NCI-H510A treated with DMSO at 0.1 percent for 48 hours (cell line): ENCODE data around the gene PAFAH2.
"Not testable (repeated sequence)": the region's sequence is repeated elsewhere in the genome, so short reads cannot be mapped to it uniquely, and the experiment has no call there.

Source experiments
- DNase-seq: peaks from one replicate; lab custom pipeline; 2025; lab: John Stamatoyannopoulos, UW

Gene PAFAH2

DNA sequence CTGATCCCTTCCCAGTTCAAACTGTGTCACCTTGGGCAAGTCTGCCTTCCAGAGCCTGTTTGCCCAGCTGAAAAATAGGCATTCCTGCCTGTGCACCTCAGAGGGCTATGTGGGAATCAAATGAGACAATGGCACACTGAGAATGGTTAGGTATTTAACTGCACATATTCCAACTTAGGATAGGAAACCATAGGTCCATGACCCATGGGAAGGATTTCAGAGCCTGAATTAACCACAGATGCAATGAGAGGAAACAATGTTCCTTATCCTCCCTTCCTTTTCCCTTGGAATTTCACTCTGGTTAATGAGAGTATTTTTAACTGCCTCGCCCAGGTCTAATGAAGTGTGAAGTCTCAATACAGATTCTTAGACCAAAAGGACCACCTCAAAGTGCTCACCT is 12.7 kb downstream of the PAFAH2 start:
- DNase-seq: no peak

DNA sequence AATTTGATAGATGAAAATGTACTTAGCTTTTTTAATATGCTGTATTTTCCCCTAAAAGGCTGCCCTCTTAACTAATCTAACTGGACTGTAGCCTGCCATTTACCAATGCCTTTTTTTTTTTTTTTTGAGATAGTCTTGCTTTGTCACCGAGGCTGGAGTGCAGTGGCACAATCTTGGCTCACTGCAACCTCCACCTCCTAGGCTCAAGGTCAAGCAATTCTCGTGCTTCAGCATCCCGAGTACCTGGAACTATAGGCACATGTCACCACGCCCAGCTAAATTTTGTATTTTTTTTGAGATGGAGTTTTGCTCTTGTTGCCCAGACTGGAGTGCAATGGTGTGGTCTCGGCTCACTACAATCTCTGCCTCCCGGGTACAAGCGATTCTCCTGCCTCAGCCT is 18.7 kb downstream of the PAFAH2 start:
- no peak for DNase-seq

DNA sequence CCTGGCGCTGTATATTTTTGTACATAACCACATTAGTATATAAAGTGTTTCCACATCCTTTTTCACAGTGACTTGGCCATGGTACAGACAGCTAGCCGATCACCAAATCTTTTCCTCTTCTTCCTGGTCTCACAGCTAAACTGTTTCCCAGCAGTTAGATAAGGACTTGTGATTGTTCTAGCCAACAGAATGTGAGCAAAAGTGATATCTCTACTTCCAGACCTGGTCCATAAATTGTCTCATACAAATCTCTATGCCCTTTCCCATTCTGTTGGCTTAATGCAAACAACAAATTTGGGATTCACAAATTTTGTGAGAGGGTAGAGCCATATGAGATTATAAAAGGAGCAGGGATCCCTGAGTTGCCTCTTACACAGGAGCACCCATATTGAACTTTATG is 19.5 kb downstream of the PAFAH2 start:
- no peak for DNase-seq

DNA sequence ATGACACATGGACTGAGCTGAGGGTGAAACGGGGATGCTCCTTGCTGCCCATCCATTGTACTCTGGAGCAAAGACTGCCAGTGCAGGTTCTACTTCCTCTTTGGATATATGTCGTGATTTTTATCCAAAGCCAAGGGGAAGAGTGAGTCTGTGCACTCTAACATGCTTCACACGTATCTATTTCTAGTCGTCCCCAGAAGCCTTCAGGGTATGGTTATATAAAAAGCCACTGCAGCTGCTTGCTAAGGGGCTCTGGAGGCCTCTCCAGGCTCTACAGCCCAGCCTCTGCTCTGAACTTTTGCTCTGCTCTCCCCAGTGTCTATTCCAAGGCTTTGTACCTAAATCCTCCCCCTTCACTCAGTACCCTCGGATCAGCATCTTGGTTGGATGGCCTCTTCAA is 20.1 kb downstream of the PAFAH2 start:
- no peak for DNase-seq

DNA sequence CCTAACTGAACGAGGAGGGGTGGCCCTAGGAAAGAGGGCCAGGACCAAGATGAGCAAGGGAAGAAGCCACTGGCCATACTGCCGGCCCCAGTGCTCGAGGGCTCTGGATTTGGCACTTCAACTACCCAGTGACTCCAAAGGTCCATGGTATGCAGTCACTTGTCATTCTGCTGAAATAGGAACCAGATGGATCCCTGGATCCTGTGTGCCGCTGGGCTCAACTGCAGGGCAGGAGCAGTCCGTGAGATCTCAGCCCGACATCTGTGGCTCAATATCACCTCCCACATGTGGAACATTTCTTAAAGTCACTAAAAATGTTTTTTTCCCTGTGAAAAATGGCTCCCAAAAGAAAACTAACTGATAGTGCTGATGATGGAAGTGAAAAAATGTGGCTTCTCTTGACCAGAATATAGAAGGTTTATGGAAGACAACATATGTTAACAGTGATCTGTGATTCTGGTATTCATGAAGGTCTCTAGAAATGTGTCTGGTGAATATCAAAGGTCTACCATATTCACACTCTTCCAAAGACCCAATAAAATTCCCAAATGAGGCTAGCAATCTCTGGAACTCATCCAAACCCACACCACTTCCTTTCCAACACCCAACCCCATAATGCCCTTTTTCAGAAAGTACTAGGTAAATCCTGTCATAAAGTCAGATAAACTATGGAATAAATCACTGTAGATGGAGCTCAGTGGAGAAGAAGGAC is 24.1 kb downstream of the PAFAH2 start:
- no peak for DNase-seq

DNA sequence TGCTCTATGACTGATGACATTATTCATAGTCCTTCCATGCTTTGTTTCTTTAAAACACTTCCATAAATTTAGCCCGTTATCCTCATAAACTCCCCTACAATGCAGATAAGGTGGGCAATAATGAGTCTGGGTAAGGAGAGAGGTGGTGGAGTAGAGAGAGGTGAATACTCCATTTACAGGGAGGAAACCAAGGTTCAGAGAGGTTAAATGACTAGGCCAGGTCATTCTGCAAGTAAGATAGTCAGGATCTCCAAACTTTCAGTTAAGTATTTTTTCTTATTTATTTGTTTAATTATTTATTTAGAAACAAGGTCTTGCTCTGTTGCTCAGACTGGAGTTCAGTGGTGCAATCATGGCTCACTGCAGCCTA is 26.1 kb downstream of the PAFAH2 start:
- DNase-seq: no peak

DNA sequence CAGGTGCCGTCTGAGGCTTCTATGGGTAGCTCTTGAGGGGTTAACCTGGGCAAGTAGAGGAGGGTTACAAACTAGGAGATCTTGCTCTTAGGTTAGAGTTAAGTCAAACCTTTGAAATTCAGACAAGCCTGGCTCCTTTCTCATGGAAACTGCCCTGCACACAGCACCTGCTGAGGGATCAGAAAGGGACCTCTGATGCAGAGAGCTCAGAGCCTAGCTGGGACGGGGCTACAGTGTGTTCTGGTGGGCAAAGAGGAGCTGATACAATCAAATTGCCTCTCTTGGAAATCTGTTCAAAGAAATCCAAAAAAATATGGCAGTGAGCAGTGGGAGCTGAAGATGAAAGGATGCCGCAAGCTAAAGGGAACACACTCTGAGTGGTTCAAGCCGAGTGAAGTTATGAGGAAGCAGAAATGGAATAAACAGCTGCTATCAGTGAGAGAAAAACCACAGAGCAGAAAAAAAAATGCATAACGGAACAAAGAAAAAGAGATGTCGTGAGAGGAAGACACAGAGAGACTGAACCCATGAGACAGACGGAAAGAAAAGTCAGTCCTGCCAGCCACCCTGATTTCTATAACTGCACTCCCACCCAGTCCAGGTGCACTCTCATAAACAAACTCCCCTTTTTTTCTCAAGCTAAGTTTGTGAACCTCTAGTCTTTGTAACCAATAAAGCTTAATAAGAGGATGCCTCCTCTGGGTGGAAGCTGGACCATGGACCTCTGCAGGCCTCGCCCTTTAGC is 26.6 kb downstream of the PAFAH2 start:
- DNase-seq: no peak

DNA sequence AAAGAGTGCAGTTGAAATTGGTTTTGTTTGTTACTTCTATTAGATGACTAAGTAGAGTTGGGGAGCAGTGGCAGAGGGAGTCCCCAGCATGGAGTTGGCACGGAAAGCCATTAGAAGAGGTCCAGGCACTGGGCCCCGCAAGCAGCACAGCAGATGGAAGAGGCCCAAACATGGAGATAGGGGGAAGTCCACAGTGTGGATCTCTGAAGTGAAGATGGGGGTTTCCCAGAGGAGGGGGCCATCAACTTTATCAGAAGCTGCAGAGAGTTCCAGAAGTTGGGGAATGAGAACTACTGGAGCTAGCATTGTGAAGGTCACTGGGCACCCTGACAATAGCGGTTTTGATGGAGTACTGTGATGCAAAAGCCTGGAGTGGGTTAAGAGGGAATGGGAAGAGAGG is 30.6 kb downstream of the PAFAH2 start:
- DNase-seq: no peak

DNA sequence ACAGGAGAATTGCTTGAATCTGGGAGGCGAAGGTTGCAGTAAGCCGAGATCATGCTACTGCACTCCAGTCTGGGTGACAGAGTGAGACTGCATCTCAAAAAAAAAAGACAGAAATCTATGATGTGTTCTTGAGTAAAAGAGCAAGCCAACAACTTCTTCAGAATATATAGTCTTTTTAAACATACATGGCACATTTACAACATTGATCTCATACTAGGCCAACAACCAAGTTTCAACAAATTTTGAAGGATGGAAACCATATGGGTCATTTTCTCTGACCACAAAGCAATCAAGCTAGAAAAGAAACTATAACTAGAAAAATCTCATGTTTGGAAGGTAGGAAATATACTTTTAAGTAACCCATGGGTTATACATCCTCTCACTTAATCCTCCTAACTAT is 38.3 kb downstream of the PAFAH2 start:
- no peak for DNase-seq

DNA sequence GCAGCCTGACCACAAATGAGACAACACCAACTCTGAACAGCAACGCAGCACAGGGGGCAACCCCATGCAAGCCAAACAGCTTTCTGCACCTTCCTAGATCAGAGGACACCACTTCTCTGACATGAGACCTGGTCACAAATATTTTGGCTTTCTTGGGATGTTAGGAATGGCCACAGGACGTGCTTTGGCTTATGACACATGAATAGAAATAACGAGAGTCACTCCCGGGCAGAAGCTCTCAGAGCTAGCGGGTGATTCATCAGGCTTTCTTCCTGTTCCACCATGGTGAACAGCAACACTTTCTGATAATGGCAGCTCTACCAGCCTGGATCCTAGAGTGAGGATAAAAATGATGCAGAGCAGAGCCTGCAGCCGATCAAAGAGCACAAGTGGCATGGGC is 39.4 kb downstream of the PAFAH2 start:
- no peak for DNase-seq

DNA sequence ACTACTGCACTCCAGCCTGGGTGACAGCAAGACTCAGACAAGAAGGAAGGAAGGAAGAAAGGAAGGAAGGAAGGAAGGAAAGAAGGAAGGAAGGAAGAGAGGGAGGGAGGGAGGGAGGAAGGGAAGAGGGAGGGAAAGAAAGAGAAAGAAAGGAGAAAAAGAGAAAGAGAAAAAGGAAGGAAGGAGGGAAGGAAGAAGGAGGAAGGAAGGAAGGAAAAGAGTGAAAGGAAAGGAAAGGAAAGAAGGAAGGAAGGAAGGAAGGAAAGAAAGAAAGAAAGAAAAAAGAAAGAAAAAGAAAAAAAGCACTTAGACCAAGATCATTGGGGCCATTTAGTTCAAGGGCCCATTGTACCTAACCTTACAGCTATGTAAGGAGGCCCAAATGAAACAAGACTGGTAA is 42.3 kb downstream of the PAFAH2 start:
- DNase-seq: no peak

DNA sequence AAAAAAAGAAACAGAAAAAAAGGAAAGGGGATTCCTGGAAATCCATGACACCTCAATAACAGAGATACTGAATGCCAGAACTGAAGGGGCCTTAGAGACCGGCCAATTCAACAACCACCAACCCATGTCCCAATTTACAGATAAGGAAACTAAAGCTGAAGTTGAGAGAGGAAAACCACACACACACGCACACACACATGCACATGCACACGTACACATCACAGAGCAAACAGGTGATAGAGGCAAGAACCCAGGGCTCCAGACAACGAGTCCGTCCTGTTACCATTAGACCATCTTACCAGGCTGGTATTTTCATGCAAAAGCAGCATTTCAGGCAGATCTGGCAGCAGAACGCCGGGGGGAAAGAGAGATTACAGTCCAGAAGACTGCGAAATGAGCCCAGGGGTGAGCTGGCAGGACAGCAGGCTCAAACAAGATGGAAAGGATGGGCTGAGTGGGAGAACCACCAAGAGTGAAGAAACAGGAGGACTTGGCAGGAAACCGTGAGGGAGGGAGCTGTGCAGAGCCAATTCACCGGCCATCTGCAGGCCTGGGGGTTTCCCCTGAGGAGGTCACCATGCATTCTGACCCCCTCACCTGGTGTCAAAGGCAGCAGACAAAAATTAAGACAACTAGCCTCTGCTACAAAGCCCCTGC is 43.5 kb downstream of the PAFAH2 start:
- no peak for DNase-seq

DNA sequence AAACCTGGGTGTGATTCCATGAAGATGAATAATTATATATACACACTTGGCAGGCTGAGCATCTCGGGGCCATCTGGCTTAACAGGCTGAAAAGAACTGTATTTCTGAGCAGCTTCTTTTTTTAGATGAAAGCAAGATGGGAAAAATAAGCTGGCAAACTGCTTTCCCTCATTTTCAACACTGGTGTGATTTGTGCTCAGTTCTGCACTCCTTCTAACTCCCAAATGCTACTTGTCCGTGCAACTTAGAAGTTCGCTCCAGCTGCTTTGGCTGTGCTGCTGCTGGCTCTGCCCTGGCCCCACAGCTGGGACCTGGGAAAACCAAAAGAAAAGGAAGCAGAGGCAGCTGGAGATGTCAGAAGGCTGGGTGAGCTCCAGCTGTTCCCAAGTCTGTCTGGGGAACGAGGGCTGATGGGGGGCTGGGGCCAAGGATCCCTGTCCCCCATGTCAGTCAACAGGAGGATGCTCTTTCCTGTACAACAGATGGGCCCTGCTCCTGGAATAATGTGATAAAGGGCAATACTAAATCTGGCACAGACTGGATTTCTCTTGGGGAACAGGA is 44.9 kb downstream of the PAFAH2 start:
- DNase-seq: no peak

DNA sequence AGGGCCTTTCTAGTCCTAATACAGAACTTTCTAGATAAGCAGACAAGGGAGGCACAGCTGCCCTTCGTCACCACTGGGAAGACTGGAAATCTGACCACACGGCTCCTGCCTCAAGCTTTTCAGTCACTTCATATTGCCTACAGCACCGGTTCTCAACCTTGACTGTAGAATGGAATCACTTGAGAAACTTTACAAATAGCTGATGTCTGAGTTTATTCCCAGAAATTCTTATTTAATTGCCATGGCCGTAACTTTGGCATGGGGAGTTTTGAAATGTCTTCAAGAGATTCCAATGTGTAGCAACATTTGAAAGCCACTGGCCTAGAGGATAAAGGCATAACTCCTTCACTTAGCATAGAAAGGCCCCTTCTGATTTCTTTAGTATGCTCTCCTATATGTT is 49.2 kb downstream of the PAFAH2 start:
- DNase-seq: no peak

DNA sequence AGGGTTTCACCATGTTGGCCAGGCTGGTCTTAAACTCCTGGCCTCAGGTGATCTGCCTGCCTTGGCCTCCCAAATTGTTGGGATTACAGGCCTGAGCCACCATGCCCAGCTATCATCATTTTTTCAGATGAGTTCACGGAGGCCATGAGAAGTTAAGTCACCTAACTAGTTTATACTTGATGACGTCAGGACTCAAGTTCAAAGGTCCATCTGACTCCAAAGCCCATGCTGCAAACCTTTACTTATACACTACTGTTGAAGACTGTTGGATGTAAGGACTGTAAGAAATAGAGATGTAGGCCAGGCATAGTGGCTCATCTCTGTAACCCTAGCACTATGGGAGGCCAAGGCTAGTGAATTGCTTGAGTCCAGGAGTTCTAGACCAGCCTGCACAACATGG is 50.8 kb downstream of the PAFAH2 start:
- no peak for DNase-seq

DNA sequence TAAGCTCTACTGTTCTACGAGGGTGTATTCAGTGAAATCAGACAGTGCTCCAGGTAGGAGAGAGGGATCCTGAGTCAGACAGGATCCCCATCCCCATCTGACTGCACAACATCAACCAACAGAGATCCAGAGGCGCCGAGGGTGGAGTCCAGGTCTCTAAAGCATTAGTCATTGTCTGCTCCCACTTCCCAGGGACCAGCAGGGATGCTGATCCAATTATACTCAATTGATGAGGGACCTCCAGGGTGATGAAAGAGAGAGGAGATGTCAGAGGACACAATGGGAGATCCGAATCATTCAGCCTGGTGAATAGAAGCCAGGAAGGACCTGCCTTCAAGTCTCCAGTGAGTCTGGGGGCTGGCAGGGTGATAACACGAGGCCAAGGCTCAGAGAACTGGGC is 52.1 kb downstream of the PAFAH2 start:
- no peak for DNase-seq

DNA sequence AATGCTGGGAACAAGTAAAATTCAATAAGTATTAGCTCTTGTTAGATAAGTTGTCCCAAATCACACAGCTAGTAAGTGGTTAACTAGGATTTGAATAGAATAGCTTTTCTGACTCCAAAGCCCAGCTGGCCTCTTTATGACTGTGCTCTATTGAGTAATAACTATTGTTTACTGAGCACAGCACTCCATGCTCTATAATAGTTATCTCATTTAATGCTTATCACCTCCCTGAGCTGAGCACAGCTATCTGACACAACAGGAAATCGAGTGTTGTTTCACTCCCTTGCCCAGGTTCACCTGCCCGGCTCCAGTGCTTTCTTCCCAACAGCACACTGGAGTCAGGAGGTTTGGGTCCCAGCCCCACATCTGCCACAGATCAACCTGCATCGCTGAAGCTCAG is 52.9 kb downstream of the PAFAH2 start:
- DNase-seq: peak; percentile 29

DNA sequence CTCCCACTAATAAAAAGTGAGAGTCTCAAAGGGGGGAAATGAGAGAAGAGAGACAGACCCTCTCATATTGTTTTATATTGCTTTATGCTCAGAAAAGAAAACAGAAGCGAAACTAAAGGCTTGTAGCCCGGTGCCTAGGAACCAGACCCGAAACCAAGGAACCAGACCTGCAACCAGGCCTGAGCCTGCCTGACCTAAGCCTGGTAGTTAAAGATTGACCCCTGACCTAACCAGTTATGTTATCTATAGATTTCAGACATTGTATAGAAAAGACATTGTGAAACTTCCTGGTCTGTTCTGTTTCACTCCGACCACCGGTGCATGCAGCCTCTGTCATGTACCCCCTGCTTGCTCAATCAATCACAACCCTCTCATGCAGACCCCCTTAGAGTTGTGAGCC is 54.4 kb downstream of the PAFAH2 start:
- not testable (repeated sequence) for DNase-seq

DNA sequence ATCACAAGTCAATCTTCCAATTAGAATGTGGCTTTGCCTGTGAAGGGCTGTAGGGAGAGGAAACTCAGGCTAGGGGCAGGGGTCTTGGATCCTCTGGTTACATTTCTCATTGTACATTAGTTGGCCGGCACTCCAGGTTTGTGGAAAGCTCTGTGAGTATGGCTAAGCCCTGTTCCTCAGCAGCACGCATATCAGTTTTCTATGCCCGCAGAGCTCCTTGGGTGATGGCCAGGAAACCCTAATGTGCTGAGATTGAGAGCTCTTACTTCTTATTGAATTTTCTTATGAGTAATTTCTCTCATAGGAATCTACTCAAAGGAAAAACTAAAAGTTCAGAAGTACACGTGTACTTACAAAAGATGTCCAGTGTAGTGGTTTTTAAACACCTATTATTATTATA is 60.9 kb downstream of the PAFAH2 start:
- DNase-seq: no peak

DNA sequence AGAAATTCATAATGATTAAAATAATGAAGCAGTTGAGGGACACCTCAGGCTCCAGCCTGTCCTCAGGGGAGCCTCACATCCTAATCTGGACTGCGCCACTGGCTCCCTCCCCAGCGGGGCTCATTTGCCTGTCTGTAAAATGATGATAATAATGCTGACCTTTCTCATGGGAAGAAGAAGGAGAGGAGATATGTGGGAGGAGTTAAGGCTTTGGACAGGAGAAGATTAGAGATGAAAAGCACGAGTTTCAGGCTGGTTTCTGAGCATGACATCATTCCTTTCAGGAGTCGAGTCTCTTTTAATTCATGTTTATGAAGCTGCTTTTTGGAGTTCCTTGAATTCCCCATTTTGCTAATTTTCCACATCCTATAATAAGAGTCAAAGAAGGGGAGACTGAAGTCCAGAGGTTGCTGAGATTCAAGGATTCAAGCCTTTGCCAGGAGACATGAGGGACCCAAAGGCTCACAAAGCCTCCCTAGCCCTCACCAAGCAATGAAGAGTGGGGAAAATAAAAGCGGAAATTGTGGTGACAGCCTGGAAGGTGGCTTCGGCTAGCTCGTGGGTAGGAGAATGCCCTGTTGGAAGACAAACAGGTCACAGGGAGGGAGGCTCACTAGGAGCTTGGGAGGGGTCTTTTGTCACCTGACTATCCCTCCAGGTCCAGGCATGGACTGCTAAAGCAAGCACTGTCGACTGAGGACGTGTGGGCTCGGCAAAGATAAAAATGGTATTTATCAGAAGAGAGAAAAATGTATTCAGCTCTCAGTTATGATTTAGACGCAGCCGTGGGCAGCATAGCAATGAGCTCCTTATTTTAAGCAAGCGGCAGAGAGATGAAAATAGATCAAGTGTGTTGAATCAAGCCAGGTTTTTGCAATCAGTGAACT is 64.1 kb downstream of the PAFAH2 start:
- DNase-seq: no peak

DNA sequence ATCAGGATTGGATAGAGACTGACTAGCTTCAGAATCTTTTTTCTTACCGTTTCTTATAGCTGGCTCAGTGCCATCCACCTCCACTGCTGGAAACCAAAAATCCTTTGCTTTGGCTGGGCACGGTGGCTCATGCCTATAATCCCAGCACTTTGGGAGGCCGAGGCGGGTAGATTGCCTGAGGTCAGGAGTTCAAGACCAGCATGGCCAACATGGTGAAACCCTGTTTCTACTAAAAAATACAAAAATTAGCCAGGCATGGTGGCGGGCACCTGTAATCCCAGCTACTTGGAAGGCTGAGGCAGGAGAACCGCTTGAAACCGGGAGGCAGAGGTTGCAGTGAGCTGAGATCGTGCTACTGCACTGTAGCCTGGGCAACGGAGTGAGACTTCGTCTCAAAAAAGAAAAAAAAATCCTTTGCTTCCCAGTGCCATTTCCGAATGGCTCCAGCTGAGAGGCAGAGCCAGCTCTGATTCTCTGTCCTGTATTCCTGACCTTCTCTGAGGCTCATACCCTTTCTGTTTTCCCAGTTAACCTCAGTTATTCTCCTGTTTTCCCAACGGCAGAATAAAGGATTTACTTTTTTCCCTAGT is 65.0 kb downstream of the PAFAH2 start:
- DNase-seq: not testable (repeated sequence)

DNA sequence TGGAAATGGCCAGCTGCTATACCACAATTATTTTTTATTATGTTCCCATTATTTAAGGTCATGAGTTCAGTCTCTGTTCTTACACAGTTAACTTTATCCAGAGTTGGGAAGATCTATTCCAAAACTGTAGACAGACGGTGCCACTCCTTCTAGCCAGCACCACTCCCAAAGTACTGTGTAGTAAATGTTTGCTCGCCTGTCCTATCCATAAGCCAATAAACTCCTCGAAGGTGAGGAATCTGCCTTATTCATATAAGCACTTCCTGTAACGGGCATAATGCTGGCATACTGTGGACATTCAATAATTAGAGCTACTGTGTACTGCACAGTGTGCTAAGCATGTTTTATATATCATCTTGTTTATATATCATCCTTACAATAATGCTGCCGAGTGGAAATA is 65.5 kb downstream of the PAFAH2 start:
- DNase-seq: no peak
